Measurements from ENCODE around the gene MZT2B. TPM values are rescaled to one million over a fixed set of nuclear protein-coding genes. Genes with fewer than 3 reads are reported as not detected.
"Not testable (repeated sequence)": the region's sequence is repeated elsewhere in the genome, so short reads cannot be mapped to it uniquely, and the experiment has no call there.

The MZT2B gene
- total RNA-seq, 1 donor from 2014 or later = 294 TPM

DNA sequence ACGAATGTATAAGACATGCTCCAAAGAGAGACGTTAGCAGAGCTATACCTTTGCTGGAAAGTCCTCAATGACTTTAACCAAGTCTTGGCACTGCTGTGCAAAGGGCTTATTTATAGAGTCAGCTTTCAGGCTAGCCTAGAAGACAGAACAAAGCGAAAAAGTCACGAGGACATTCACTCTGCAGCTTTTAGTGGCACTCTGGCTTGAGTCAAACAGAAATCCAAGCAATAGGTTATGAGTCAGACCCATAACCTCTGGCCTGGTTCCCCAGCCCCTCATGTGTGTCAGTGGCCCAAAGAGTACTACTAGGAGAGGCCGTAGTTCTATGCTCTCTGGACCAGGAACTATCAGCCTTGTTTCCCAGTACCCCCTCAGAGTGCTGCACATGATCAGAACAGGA is 7.2 kb upstream of the MZT2B start:
- intact Hi-C loops (cut with micrococcal nuclease); H3K9me3 Mint-ChIP-seq; H3K27ac Mint-ChIP-seq; H3K4me3 Mint-ChIP-seq; DNase-seq (ENCODE audit: low spot score); H3K4me1 Mint-ChIP-seq (ENCODE audit: low read depth); H3K27me3 Mint-ChIP-seq (ENCODE audit: insufficient read depth): not testable (repeated sequence)
- H3K36me3 Mint-ChIP-seq (ENCODE audit: low read depth) = peaks cover 17% of the 10 kb centered on the region

DNA sequence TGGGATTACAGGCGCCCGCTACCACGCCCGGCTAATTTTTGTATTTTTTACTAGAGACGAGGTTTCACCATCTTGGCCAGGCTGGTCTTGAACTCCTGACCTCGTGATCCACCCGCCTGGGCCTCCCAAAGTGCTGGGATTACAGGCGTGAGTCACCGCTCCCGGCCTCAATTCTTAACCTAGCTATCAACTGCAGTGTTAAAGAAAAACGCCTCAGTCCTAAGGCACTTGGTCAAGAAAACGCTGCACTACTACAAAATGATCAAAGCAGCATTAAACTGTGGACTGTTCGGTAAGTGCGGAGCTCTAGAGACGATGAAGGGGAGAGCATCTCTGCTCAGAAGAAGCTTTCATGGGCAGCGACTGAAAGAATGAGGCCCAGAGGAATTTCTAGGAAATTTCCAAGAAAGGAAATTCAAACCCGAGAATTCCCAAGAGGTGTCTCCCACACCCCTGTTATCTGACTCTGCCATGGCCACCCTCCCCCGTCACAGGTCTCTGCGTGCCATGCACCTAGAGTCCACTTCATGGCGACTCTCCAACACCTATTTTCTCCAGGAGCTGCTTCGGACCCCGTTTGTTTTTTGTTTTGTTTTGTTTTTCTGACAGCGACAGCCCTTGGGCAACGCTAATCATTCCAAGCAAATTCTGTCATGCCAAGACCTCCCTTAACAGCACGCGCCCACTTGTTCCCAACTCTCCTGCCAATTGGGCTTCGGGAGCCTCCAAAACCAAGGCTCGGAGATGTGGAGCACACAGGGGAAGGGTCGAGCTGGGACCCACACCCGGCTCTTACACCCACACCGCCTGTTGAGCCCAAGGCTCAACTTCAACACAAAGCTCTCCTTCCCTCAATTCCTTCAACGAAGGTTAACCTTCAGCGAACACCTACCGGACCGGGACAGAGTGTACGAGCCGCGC is 1.4 kb upstream of the MZT2B start:
- not testable (repeated sequence) for H3K4me1 Mint-ChIP-seq (ENCODE audit: low read depth); H3K36me3 Mint-ChIP-seq (ENCODE audit: low read depth); H3K27me3 Mint-ChIP-seq (ENCODE audit: insufficient read depth); H3K9me3 Mint-ChIP-seq; DNase-seq (ENCODE audit: low spot score)
- intact Hi-C loops (cut with micrococcal nuclease) = loop anchor here (1.0 to 5.0 kb wide), 9 partner anchors 33 to 1312 kb away; partner anchors contain the start of genes CCDC74B, IMP4, MZT2A and PTPN18
- Mint-ChIP-seq H3K4me3 (peak overlapping the region; percentile 93), H3K27ac (peak overlapping the region; percentile 92)

DNA sequence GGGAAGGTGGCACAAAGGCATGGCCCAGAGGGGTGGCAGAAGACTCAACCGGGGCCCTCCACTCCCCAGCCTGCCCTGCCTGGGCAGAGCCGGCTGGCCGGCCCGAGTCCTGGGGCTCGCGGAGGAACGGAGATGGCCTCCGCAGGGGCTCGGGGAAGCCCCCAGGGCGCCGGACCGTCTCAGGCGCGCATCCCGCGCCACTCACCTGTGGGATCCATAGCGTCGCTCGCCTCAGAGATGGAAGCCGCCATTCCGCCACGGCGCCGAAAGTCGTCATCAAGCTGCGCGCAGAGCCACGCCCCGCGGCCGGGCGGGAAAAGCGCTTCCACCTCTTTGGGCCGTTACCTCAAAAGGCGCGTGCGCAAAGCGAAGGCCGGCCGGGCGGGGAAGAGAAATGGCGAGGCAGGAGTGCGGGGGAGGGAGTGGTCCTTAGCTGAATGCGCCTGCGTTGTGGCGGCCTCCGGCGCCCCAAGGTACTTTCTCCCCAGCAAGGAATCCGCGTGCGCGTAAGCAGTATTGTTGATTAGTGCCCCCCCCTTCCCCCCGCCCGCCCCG is 660 bp upstream of the MZT2B start, which contains the start of gene SMPD4:
SMPD4 (minus strand) TSS at position 278 of the 555 bp plus-strand sequence. CDS start 5,010 bp downstream, outside the sequence.
- intact Hi-C loops (cut with micrococcal nuclease) = loop anchor here (1.0 to 5.0 kb wide), 9 partner anchors 34 to 1311 kb away; partner anchors contain the start of genes CCDC74B, IMP4, MZT2A and PTPN18
- Mint-ChIP-seq H3K4me3 (peak within 1 kb of the TSS; percentile 93), H3K36me3 (ENCODE audit: low read depth) (peaks cover 5% of the 10 kb centered on the region), H3K9me3 (no peaks in the 10 kb centered on the region), H3K4me1 (ENCODE audit: low read depth) (no peaks in the 10 kb centered on the region), H3K27me3 (ENCODE audit: insufficient read depth) (no peaks in the 10 kb centered on the region), H3K27ac (peak within 1 kb of the TSS; percentile 92)
- peak; percentile 97 for DNase-seq (ENCODE audit: low spot score)

DNA sequence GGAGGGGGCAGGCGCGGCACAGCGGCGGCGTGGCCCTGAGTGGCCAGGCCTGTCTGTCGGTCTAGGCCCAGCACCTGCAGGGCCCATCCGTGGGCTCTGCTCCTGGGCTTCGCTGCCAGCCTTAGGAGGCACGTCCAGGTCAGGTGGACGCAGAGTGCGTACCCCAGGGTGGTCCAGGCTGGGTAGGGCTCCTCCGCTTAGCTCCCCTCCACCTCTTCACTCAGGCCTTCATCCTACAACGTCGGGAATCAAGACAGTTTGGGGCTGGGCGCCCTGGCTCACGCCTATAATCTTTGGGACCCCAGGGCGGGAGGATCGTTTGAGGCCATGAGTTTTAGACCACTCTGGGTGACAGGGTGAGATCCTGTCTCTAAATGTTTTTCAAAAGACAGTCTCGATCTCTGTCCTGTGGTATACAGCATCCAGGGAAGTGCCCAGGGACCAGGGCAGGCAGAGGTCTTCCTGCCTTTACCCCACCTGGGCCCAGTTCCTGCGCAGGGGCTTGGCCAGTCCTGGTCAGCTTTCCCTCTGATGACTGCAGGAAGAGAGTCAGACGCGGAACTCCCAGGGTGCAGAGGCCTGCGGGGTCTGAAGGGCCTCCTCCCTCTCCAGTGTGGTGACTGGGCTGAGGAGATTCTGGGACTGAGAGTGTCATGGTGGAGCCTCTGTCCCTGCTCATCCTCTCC is 907 bp downstream of the MZT2B start:
- Mint-ChIP-seq H3K27ac (peak overlapping the region; percentile 70), H3K4me3 (peak overlapping the region; percentile 85)
- intact Hi-C loops (cut with micrococcal nuclease) = loop anchor here (5.0 kb wide), 4 partner anchors 36 to 1309 kb away; partner anchors contain the start of genes CCDC74B and MZT2A
- not testable (repeated sequence) for H3K9me3 Mint-ChIP-seq; DNase-seq (ENCODE audit: low spot score); H3K36me3 Mint-ChIP-seq (ENCODE audit: low read depth); H3K4me1 Mint-ChIP-seq (ENCODE audit: low read depth); H3K27me3 Mint-ChIP-seq (ENCODE audit: insufficient read depth)

DNA sequence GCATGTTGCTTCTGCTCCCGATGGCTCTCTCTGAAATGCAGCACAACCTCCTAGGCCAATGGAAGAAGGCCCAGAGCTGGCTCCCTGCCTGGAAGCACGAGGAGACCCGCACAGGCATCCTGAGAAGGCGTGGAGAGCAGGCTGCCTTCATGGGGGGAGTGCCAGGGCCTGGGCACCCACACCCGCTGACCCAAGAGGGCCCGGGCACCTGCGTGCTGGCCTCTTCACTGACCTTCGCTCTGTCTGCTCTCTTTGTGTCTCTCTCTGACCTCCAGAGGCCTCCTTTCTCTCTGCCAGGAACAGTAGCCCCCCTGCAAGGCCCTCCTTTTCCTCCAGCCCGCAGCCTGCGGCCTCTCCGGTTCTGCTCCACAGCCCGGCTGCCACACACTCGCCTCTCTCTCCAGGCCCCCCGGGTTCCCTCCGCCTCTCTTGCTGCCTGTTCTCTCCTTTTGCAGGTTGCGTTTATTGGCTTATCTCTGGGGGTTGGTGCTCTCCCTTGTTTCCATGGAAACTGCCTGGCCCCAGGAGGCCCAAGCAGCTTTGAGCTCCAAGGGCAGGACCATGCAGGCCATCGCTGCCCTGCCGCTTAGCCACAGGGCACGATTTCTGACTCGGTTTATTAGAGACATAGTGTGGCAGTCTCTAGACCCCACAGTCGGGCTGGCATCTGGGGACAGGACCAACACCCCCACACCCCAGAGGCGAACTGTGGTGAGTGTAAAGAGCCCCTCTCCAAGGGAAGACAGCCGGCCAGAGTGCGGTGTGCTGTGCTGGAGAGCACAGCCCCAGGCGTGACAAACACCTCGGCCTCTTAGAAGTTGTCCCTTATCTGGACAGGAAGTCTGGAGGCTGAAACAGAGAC is 1.7 kb downstream of the MZT2B start:
- H3K4me1 Mint-ChIP-seq (ENCODE audit: low read depth) = no peaks in the 10 kb centered on the region
- H3K36me3 Mint-ChIP-seq (ENCODE audit: low read depth) = peaks cover 3% of the 10 kb centered on the region
- H3K4me3 Mint-ChIP-seq = peak overlapping the region; percentile 85
- no peaks in the 10 kb centered on the region for H3K27me3 Mint-ChIP-seq (ENCODE audit: insufficient read depth)
- no peak for DNase-seq (ENCODE audit: low spot score)
- H3K9me3 Mint-ChIP-seq = no peaks in the 10 kb centered on the region
- H3K27ac Mint-ChIP-seq = peak overlapping the region; percentile 89
- intact Hi-C loops (cut with micrococcal nuclease) = loop anchor here (5.0 kb wide), 4 partner anchors 36 to 1309 kb away; partner anchors contain the start of genes CCDC74B and MZT2A

DNA sequence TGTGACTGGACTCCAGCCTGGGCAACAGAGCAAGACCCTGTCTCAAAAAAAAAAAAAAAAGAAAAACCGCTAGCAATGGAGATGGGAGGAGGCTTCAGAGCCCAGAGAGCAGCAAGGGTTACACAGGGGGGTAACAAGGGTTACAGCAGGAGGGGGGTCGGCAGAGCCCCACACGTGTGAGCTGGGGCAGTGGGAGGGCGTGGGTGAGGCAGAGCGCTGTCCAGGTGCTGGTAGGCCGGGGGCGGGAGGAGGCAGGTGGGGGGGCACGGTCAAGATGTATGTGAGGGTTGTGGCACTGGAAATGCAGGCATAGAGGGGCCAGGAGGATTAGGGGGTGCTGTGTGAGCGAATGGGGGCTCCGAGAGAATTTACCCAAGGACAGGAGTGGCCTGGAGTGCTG is 3.4 kb downstream of the MZT2B start:
- intact Hi-C loops (cut with micrococcal nuclease) = no loop called here
- H3K36me3 Mint-ChIP-seq (ENCODE audit: low read depth) = peaks cover 3% of the 10 kb centered on the region

DNA sequence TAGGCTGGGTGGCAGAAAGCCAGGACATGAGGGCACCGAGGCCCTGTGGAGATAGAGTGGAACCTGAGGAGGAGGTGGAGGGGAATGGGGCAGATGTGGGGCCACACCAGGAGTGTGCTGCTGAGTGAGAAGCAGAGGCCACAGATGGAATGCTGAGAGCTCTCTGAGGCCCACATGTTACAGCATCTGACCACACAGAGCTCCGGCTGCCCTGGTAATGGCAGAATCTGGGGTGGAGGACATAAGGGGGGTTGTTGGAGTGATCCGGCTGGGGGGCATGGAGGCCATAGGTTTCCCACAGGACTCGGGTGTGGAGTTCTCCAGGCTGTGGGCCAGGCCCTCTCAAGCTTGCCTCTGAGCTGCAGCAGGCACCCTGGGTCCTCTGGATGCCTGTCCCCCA is 3.8 kb downstream of the MZT2B start:
- no peak for DNase-seq (ENCODE audit: low spot score)
- no peak overlapping the region for H3K4me3 Mint-ChIP-seq
- intact Hi-C loops (cut with micrococcal nuclease) = no loop called here
- H3K27me3 Mint-ChIP-seq (ENCODE audit: insufficient read depth) = no peaks in the 10 kb centered on the region
- no peaks in the 10 kb centered on the region for H3K9me3 Mint-ChIP-seq
- H3K4me1 Mint-ChIP-seq (ENCODE audit: low read depth) = no peaks in the 10 kb centered on the region
- H3K27ac Mint-ChIP-seq = no peak overlapping the region
- H3K36me3 Mint-ChIP-seq (ENCODE audit: low read depth) = peaks cover 3% of the 10 kb centered on the region

More for the DNA sequence above, 3.4 kb downstream of the MZT2B start:
- H3K27ac Mint-ChIP-seq = no peak overlapping the region
- no peaks in the 10 kb centered on the region for H3K9me3 Mint-ChIP-seq
- no peaks in the 10 kb centered on the region for H3K4me1 Mint-ChIP-seq (ENCODE audit: low read depth)
- no peaks in the 10 kb centered on the region for H3K27me3 Mint-ChIP-seq (ENCODE audit: insufficient read depth)
- DNase-seq (ENCODE audit: low spot score) = no peak
- no peak overlapping the region for H3K4me3 Mint-ChIP-seq

DNA sequence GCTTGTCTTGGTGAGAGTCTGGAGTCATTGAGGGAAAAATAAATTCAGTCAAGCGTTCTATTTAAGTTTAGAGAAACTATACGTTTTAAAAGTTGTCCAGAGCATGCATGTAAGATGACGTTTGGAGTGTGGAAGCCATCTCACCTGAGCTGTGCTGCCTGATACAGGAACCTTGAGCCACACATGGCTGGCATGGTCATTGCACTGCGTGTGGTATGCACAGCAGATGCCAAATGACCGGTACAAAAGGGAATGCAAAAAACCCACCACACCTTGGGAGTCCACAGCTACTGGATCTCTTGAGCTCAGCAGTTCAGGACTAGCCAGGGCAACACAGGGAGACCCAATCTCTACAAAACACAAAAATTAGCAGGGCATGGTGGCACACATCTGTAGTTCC is 4.3 kb downstream of the MZT2B start:
- H3K36me3 Mint-ChIP-seq (ENCODE audit: low read depth) = peaks cover 3% of the 10 kb centered on the region
- H3K4me1 Mint-ChIP-seq (ENCODE audit: low read depth) = no peaks in the 10 kb centered on the region
- intact Hi-C loops (cut with micrococcal nuclease) = no loop called here
- no peaks in the 10 kb centered on the region for H3K27me3 Mint-ChIP-seq (ENCODE audit: insufficient read depth)
- H3K9me3 Mint-ChIP-seq = no peaks in the 10 kb centered on the region
- DNase-seq (ENCODE audit: low spot score) = no peak
- no peak overlapping the region for H3K27ac Mint-ChIP-seq
- H3K4me3 Mint-ChIP-seq = no peak overlapping the region

DNA sequence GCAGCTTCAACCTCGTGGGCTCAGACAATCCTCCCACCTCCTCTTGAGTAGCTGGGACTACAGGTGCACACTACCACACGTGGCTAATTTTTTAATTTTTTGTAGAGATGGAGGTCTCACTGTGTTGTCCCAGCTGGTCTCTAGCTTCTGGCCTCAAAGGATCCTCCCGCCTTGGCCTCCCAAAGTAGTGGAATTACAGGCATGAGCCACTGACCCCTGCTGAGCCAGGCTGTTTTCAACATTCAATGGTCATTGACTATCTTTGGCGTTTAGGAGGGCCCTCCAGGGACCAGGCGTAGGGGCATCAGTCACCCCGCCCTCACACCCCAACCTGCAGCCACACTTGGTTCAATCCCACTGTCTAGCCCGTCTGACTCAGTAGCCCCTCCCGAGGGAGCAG is 5.2 kb downstream of the MZT2B start:
- H3K4me1 Mint-ChIP-seq (ENCODE audit: low read depth) = peaks cover under 1% of the 10 kb centered on the region
- H3K9me3 Mint-ChIP-seq = no peaks in the 10 kb centered on the region
- intact Hi-C loops (cut with micrococcal nuclease) = no loop called here
- peaks cover 5% of the 10 kb centered on the region for H3K36me3 Mint-ChIP-seq (ENCODE audit: low read depth)
- H3K27me3 Mint-ChIP-seq (ENCODE audit: insufficient read depth) = no peaks in the 10 kb centered on the region
- H3K4me3 Mint-ChIP-seq = no peak overlapping the region
- no peak overlapping the region for H3K27ac Mint-ChIP-seq
- DNase-seq (ENCODE audit: low spot score) = no peak

DNA sequence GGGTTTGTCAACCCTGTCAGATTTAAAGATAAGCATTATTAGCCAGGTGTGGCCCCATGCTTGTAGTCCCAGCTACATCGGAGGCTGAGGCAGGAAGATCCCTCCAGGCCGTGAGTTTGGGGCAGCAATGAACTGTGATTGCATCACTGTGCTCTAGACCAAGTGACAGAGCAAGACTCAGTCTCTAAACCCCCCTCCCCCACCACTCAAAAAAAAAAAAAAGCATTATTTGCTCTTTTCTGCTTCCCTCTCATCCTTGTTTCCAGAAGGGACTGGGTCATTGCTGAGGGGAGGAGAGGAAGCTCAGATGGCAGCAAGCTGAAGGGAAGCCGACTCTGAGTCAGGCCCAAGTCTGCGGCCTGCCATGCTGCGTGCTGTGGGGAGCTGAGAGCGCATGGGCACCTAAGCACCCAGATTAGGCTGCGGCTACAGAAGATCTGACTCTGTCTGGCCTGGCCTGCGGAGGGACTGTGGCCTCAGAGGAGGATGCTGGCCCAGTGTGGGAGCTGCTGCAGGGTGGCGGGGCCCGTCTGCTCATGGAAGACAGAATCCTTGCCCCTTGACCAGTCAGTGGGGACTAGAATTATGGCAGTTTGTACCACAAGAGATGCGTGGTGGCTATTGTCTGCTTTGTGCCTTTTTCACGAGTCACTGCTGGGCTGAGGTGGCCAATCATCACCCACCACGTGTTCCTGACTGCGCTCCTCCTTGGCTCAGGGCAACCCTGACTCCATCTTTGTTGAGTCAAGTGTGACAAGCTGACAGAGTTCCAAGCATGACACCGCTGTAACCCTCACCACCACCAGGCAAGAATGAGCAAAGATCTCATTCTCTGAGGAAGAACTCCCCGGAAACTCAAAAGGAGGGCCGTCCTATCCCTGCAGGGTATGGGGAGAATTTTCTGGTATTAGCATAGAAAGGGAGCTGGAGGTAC is 6.1 kb downstream of the MZT2B start:
- DNase-seq (ENCODE audit: low spot score); intact Hi-C loops (cut with micrococcal nuclease); H3K4me3 Mint-ChIP-seq; H3K27ac Mint-ChIP-seq; H3K9me3 Mint-ChIP-seq; H3K4me1 Mint-ChIP-seq (ENCODE audit: low read depth); H3K27me3 Mint-ChIP-seq (ENCODE audit: insufficient read depth); H3K36me3 Mint-ChIP-seq (ENCODE audit: low read depth): not testable (repeated sequence)

DNA sequence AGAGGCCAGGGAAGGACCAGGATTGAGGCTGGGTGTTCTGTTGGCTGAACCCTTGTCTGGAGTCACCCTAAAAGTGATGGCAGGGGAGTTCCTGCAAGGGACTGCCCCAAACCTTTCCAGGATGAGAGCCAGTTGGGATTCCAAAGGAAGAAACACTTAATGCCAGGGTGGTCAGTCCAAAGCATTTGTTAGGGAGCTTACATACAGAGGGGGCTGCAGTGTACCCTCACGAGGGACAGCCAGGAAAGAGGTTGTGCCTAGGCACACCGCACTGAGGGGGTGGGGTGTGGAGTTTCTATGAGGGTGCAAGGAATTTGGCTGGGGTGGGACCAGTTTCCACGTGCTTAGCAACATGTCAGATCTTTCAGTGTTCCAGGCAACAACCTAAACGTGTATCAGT is 6.9 kb downstream of the MZT2B start:
- H3K4me1 Mint-ChIP-seq (ENCODE audit: low read depth); intact Hi-C loops (cut with micrococcal nuclease); H3K27me3 Mint-ChIP-seq (ENCODE audit: insufficient read depth); H3K36me3 Mint-ChIP-seq (ENCODE audit: low read depth); H3K27ac Mint-ChIP-seq; DNase-seq (ENCODE audit: low spot score); H3K9me3 Mint-ChIP-seq; H3K4me3 Mint-ChIP-seq: not testable (repeated sequence)
